ENCODE measurements around the gene KIR2DL4.
"Not testable (repeated sequence)": the region's sequence is repeated elsewhere in the genome, so short reads cannot be mapped to it uniquely, and the experiment has no call there.

KIR2DL4 gene

GRCh38 chr19:54805665-54806515 lies 2.5 kb downstream of the KIR2DL4 start:
- no peak for DNase-seq

- no peak for DNase-seq
Observed at GRCh38 chr19:54806516-54806838, 3.1 kb downstream of the KIR2DL4 start.

- DNase-seq: not testable (repeated sequence)
Observed at GRCh38 chr19:54814571-54814970, 11.2 kb downstream of the KIR2DL4 start.

- DNase-seq: not testable (repeated sequence)
Observed at GRCh38 chr19:54816251-54816650, 12.8 kb downstream of the KIR2DL4 start, which contains the start of gene KIR3DL1. Gene KIR3DL1, plus strand, starts transcription at chr19:54816468.

GRCh38 chr19:54817670-54818536 lies 14.5 kb downstream of the KIR2DL4 start:
- no peak for DNase-seq

GRCh38 chr19:54824416-54824815 lies 21.0 kb downstream of the KIR2DL4 start:
- not testable (repeated sequence) for DNase-seq

- DNase-seq: not testable (repeated sequence)
Observed at GRCh38 chr19:54825326-54825725, 21.9 kb downstream of the KIR2DL4 start.

GRCh38 chr19:54828064-54828463 lies 24.7 kb downstream of the KIR2DL4 start:
- DNase-seq: not testable (repeated sequence)

- DNase-seq: not testable (repeated sequence)
Observed at GRCh38 chr19:54832496-54832895, 29.1 kb downstream of the KIR2DL4 start, which contains the start of gene KIR2DS4. Gene KIR2DS4, plus strand, starts transcription at chr19:54832676.

- DNase-seq: not testable (repeated sequence)
Observed at GRCh38 chr19:54835126-54835525, 31.7 kb downstream of the KIR2DL4 start.

- not testable (repeated sequence) for DNase-seq
Observed at GRCh38 chr19:54837522-54837921, 34.1 kb downstream of the KIR2DL4 start.

- not testable (repeated sequence) for DNase-seq
Observed at GRCh38 chr19:54843171-54843570, 39.8 kb downstream of the KIR2DL4 start.

GRCh38 chr19:54850061-54850640 lies 46.7 kb downstream of the KIR2DL4 start, which contains the start of gene KIR3DL2:
Gene KIR3DL2, plus strand, starts transcription at chr19:54850443. Its CDS starts 33 bp downstream, at chr19:54850476.
- DNase-seq: not testable (repeated sequence)

- DNase-seq: no peak
Observed at GRCh38 chr19:54850930-54851329, 47.5 kb downstream of the KIR2DL4 start.

GRCh38 chr19:54851353-54851752 lies 47.9 kb downstream of the KIR2DL4 start:
- no peak for DNase-seq

GRCh38 chr19:54855241-54855640 lies 51.8 kb downstream of the KIR2DL4 start:
- not testable (repeated sequence) for DNase-seq

- not testable (repeated sequence) for DNase-seq
Observed at GRCh38 chr19:54858476-54858875, 55.1 kb downstream of the KIR2DL4 start.

- DNase-seq: not testable (repeated sequence)
Observed at GRCh38 chr19:54859421-54859820, 56.0 kb downstream of the KIR2DL4 start.

GRCh38 chr19:54863459-54863858 lies 60.0 kb downstream of the KIR2DL4 start:
- DNase-seq: not testable (repeated sequence)

All from NCI-H524 treated with DMSO at 0.1 percent for 48 hours (cell line).